Endothelial cell of hepatic sinusoid (primary cell): ENCODE data around the gene ACSM2B.
"Not testable (repeated sequence)": the region's sequence is repeated elsewhere in the genome, so short reads cannot be mapped to it uniquely, and the experiment has no call there.

ENCODE experiments used
- in situ Hi-C: cut with HindIII; loops from 2 replicates; pipeline ENCODE4 v1.10.0; 2017; ENCODE audit warnings: low sequenced_read_pairs

ACSM2B gene

GRCh38 chr16:20598832-20599469 is 22.8 kb upstream of the ACSM2B start:
- in situ Hi-C loops: no loop called here

- in situ Hi-C loops: not testable (repeated sequence)
Measured at GRCh38 chr16:20595694-20596093, 19.5 kb upstream of the ACSM2B start.

GRCh38 chr16:20595068-20595467 is 18.9 kb upstream of the ACSM2B start:
- in situ Hi-C loops: not testable (repeated sequence)

GRCh38 chr16:20592780-20593179 is 16.6 kb upstream of the ACSM2B start:
- in situ Hi-C loops: not testable (repeated sequence)

- in situ Hi-C loops: not testable (repeated sequence)
Measured at GRCh38 chr16:20589486-20589885, 13.3 kb upstream of the ACSM2B start.

GRCh38 chr16:20587645-20588074 is 11.5 kb upstream of the ACSM2B start:
- in situ Hi-C loops: not testable (repeated sequence)

- in situ Hi-C loops: not testable (repeated sequence)
Measured at GRCh38 chr16:20586716-20587115, 10.5 kb upstream of the ACSM2B start.

- in situ Hi-C loops: not testable (repeated sequence)
Measured at GRCh38 chr16:20586112-20586511, 9.9 kb upstream of the ACSM2B start.

- in situ Hi-C loops: not testable (repeated sequence)
Measured at GRCh38 chr16:20580487-20581259, 4.5 kb upstream of the ACSM2B start.

GRCh38 chr16:20578091-20578490 is 1.9 kb upstream of the ACSM2B start:
- in situ Hi-C loops: not testable (repeated sequence)

GRCh38 chr16:20569117-20569651 is 7.0 kb downstream of the ACSM2B start:
- in situ Hi-C loops: not testable (repeated sequence)

- in situ Hi-C loops: no loop called here
Measured at GRCh38 chr16:20568404-20568803, 7.8 kb downstream of the ACSM2B start.

GRCh38 chr16:20566864-20567263 is 9.3 kb downstream of the ACSM2B start:
- in situ Hi-C loops: no loop called here

GRCh38 chr16:20565334-20565733 is 10.8 kb downstream of the ACSM2B start:
- in situ Hi-C loops: not testable (repeated sequence)

- in situ Hi-C loops: not testable (repeated sequence)
Measured at GRCh38 chr16:20564218-20564617, 11.9 kb downstream of the ACSM2B start.

GRCh38 chr16:20555628-20556027 is 20.5 kb downstream of the ACSM2B start:
- in situ Hi-C loops: not testable (repeated sequence)

- in situ Hi-C loops: not testable (repeated sequence)
Measured at GRCh38 chr16:20554689-20555088, 21.5 kb downstream of the ACSM2B start.

GRCh38 chr16:20553493-20553892 is 22.7 kb downstream of the ACSM2B start:
- in situ Hi-C loops: not testable (repeated sequence)

GRCh38 chr16:20546951-20547350 is 29.2 kb downstream of the ACSM2B start:
- in situ Hi-C loops: not testable (repeated sequence)

- in situ Hi-C loops: not testable (repeated sequence)
Measured at GRCh38 chr16:20546278-20546853, 29.8 kb downstream of the ACSM2B start.

- in situ Hi-C loops: not testable (repeated sequence)
Measured at GRCh38 chr16:20540603-20541316, 35.4 kb downstream of the ACSM2B start.
